Activated CD8-positive, alpha-beta memory T cell treated with anti-CD3 and anti-CD28 coated beads for 24 hours (primary cell): Measurements from ENCODE around the gene AKAP1.

Source experiments
- DNase-seq: peaks from one replicate; pipeline ENCODE4 v3.0.0-alpha.2; 2020

Gene AKAP1

DNA sequence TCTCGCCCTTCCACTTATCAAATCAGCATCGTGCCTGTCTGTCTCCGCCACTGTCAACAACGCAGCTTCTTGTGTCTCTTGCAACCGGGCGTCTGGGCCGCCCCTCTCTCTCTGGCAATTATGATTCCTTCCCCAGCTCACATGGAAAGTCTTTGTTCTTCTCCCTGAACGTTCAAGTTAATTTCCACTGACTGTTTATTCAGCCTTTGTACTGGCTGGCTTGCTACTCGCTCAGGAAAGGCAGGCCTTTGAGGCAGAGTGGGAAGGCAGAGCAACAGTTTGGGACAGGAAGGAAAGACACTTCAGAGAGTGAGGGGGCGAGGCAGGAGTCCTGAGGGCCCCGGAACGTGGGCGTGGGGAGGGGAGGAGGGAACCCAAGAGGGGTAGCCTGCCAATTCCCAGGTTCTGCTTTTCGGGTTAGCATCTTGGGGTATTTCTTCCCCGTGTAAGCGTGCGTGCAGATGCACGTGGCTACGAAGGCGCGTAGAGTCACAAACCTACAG lies 50.8 kb downstream of the AKAP1 start:
- DNase-seq: peak; percentile 61

DNA sequence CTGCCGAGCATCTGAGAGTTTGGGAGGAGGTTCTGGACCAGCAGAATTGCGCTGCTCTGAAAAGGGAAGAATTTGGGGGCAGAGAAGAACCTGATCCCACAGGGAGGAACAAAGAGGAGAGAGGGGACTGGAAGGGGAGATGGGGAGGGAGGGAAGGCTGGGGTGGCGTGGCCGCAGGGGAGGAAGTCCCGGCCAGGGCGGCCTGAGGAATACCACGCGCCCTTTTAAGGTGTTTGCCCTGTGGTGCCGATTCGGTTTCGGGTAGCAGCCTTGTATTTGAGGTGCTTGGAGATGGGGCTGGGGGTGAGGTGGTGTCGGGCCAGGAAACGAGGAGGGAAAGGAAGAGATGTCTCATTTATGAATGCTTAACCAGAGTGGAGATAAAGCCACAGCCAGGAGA lies 51.3 kb downstream of the AKAP1 start:
- DNase-seq: no peak

DNA sequence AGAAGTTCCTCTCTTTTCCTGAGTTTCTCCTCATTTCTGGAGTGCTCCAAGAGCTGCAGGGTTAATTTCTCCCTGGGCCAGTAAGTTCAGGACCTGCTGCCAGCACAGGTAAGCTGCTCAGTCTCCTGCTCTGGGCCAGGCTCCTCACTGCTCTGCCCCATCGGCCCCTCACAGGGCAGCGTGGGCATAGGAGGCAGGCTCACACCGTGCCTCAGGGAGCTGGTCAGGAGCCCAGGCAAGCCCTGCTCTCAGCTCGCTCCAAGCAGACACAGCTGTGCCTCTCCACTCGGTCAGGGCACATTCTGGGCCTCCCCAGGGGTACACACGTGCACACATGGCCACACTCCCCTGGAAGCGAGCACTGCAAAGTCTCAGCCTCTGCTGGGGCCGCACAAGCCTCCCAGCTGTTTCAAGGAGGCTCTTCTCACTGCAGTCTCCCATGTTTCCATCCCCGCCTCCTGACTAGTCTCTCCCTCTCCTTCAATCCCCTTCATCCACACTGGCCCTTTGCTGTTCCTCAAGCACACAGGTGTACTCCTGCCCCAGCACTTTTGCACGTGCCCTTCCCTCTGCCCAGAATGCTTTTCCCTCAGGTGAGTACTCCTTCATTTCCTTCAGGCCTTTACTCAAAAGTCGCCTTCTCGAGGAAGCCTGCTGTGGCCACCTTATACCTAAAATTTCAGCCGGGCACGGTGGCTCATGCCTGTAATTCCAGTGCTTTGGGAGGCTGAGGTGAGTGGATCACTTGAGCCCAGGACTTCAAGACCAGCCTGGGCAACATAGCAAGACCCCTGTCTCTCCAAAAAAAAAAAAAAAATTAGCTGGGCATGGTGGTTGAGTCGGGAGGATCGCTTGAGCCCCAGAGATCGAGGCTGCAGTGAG lies 53.2 kb downstream of the AKAP1 start:
- DNase-seq: no peak

DNA sequence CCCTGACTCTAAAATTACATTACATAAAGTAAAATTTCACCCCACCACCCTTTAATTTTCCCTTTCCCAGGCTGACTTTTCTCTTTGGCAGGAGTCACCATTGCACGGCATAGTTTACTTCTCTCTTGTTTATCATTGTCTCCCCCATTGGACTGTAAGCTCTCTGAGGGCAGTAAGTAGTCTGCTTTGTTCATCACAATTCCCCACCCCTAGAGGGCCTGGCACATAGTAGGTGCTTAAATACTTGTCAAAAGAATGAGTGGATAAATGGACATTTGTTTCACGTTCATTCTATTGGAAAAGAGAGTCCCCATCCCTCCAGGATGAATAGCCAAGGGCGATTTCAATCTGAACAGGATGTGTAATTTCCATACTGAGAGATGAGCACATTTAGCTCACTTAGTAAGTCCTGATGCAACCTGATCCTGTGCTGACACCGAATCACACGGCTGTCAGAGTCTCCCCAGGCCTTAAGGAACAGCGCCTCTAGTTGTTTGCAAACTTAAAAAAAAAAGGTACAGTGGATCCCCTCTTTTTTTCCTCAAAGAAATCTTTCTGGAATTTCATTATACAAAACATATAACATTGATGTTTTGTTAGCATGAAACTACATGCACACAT lies 54.0 kb downstream of the AKAP1 start:
- DNase-seq: no peak

DNA sequence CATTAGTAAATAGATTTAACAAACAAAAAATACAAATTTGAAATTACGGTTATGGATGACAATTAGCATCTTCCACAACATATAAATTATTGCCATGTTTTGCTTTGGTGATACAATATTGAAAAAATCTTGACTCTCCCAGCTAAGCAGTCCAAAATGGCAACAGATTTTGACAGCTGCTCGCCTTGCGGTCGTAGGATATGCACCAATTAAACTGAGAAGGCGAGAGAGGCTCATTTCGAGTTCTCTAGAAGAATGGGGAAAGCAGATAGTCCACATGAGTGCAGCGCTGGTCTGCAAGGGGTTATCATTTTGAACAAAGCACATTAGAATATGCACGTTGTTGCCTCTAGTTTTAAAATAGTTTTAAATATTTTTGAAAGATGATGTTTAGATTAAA lies 55.3 kb downstream of the AKAP1 start:
- DNase-seq: no peak

DNA sequence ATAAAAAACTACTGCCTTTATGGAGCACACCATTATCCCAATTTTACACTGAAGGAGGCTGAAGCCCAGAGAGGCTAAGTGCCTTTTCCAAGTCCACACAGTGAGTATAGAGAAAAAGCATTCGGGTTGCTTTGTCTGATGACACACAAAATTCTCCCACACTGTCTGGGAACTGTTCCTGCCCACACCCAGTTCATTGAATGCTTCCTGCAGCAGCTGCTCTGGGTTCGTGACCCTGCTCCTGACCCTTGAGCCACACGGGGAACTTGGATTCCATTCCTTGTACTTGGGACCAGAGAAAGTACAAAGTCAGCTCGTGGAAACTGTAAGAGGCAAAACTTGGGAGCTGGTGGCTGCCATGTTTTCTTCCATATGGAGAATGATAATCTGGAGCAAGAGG lies 57.9 kb downstream of the AKAP1 start:
- no peak for DNase-seq

DNA sequence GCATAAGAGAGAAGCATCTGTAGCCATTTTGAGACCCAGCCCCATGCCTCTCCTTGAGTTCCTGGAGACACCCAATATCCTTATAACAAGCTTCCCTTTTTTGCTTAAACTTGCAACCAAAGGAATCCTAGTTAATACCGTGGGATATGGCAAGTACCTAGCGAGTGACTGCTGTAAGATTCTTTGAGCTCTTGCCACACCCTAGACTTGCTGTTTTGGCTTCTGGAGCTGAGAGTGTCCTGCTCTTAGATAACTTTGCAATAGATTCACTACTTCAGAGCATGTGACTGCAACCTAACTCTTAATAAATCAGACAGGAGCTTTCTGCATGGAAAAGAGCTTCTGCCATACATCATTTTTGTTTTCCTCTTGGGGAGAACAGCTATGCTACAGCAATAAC lies 58.3 kb downstream of the AKAP1 start:
- DNase-seq: no peak

DNA sequence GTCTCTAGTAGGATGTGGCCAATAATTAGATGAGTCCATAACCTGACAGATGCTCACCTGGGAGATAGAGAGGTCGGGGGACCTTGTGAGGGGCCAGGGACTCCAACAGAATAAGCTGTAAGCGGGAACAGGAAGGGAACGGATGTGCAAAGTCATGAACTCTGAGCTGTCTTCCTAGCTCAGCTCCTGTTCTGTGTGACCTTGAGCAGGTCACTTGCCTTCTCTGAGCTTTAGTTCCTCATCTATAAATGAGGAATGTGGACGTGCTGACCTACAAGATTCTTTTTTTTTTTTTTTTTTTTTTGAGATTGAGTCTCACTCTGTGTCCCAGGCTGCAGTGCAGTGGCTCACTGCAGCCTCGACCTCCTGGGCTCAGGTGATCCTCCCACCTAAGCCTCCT lies 58.9 kb downstream of the AKAP1 start:
- DNase-seq: no peak

DNA sequence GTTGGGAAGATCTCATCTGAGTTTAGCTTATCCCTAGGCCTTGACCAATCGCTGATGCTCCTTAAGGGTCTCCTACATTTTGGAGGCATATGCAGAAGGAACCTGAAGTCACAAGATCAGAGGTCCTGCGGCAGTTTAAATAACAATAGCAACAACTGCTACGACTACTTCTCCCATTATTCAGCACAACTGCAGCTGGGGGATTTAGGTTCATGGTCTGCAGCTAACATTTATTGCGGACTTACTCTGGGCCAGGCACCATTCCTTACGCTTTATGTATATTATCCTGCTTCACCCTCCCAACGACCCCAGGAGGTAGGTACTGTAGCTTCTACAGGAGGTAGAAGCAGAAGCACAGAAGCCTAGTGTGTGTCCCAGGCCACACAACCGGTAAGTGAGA lies 59.5 kb downstream of the AKAP1 start:
- DNase-seq: no peak

DNA sequence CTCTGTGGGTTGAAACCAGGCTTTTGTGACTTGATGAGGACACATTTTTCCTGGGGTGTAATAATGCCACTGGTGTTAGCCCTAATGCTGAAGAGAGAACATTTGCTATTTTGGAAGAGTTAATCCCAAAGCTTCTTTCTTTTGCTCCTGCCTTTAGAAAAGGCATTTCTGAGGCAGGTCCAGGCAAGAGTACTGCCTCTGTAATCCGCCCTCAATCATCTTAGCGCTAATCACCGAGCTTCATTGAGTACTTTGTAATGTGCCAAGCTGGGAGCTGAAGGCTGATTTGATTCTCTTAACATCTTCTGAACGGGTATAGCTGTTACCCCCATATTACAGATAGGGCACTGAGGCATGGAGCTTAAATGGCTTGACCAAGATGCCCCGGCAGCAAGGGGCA lies 60.3 kb downstream of the AKAP1 start:
- DNase-seq: no peak

DNA sequence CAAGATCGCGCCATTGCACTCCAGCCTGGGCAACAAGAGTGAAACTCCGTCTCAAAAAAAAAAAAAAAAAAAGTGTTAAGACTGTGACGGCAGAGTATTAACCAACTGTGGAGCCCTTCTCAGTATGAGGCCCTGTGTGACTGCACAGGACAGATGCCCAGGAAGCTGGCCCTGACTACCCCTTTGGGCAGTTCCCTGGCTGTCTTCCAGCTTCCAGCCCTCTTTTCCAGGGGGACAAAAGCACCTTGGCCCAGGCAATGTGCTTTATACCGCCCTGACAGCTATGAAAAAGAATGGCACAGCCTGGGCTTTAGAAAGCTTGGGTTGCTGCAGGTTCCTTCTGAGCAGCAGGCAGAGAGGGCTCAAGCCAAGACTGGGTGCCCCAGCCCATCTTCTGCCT lies 61.2 kb downstream of the AKAP1 start:
- no peak for DNase-seq

DNA sequence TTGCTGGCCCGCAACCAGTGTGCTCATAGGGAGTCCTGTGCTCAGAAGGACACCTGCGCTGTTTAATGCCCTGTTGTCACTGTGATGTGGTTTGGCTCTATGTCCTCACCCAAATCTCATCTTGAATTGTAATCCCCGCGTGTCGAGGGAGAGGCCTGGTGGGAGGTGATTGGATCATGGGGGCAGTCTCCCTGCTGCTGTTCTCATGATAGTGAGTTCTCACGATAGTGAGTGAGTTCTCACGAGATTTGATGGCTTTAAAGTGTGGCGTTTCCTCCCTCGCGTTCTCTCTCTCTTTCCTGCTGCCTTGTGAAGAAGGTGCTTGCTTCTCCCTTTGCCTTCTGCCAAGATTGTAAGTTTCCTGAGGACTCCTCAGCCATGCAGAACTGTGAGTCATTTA lies 66.8 kb downstream of the AKAP1 start:
- no peak for DNase-seq

DNA sequence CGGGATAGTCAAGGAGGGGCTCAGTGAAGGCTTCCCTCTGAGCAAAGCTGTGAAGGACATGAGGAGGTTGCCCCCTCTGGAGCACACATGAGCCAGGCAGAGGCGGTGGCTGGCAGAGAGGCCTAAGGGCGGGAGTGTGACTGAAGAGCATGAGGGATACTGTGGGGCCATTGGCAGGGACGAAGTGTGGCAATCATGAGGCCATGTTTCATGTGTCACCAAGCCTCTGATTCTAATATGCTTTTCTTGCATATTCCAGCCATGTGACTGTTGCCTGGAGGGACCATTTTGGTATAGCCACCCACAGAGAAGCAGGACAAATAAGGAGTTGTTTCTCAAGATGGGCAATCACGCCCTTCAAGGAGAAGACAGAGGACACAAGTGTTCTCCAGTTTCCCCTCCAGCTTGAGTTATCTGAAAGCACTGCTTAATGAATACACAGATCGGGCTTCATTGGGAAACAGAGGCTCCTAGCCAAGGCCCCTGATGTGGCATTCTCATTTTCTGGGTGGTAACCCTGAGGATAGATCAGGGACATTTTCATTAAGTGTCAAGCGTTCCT lies 68.0 kb downstream of the AKAP1 start:
- no peak for DNase-seq

DNA sequence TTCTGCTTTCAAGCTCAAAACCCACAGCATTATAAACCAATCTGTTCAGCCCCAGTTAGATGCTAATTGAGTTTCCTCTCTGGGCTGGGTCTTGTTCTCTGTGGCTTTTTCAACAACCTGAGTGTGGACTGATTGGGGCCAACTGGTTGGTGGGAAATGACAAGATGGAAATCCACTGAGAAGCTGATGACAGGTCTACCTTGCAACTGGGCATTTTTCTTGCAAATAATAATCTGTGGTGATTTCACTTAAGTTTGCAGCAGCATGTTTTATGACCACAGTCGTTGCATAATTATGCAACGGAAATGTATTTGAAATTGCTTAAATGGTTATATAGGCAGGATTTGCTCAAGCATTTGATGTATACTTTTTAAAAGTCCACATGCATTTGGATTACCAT lies 69.9 kb downstream of the AKAP1 start:
- no peak for DNase-seq

DNA sequence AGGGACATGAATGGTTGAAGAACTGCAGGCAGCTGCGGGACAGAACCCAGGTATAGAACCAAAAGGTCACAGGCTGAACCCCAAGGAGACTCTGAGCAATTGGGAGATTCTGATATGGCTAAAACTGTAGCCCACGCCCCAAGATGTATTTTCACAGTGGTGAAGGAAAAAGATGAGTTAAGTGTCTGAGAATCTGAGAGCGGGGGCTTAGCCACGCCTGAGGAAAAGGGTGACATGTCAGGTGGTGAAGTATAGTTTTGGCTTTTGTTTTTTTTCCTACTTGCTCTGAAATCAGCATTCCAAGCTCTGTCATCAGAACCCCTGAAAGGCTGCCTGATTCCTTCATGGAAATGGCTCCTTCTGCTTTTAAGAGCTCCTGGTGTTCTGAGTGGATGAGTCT lies 73.3 kb downstream of the AKAP1 start:
- DNase-seq: no peak

DNA sequence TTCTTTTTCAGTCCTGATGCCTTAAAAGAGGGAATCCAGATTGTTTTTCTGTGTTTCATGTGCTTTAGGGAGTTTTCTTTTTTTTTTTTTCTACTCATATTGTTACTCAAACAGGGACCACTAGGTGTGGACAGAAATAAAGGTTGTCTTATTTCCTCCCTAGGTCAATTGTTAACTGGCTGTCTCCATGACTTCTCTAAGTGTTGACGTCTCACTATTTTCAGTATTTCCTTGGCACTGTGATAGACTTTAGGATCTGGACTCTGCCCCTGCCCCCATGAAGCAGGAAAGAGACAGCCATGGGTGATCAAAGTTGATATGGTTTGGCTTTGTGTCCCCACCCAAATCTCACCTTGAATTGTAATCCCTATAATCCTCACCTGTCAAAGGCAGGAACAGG lies 73.7 kb downstream of the AKAP1 start:
- DNase-seq: no peak

DNA sequence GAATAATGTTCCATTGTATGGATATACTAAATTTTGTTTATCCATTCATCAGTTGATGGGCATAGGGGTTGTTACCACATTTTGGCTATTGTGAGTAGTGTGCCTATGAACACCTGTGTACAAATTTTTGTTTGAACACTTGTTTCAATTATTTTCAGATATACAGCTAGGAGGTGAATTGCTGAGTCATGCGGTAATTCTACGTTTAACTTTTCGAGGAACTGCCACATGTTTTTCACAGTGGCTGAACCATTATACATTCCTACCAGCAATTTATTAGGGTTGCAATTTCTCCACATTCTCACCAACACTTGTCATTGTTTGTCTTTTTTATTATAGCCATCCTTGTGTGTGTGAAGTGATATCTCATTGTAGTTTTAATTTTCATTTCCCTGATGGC lies 75.6 kb downstream of the AKAP1 start:
- DNase-seq: no peak

DNA sequence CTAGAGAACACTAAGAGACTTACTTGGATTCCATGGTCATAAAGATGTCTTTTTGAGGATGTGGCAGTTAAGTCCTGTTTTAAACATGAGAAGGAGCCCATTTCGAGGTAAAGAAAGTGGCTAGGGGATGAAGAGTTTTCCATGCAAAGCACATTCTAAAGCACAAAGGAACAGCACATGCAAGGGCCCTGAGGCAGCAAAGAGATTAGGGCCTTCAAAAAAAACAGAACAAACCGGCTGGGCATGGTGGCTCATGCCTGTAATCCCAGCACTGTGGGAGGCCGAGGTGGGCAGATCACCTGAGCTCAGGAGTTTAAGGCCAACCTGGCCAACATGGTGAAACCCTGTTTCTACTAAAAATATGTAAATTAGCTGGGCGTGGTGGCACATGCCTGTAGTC lies 79.8 kb downstream of the AKAP1 start:
- DNase-seq: no peak

DNA sequence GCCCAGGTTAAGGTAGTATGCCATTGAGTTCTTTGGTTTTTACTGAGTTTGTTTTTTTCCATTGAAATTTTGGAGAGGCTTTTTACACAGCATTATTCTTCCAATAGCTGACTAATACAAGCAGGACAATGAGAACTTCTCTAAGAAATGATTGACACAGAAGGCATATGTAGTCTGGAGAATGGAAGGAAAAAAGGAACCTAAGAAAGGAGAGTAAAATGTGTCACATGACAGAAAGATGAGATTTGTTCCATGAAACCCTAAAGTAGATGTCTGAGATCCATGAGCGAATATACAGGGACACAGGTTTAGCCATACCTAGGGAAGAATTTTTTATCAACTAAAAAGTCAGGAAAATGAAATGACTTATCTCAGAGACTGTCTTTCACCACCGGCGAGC lies 80.7 kb downstream of the AKAP1 start:
- no peak for DNase-seq

DNA sequence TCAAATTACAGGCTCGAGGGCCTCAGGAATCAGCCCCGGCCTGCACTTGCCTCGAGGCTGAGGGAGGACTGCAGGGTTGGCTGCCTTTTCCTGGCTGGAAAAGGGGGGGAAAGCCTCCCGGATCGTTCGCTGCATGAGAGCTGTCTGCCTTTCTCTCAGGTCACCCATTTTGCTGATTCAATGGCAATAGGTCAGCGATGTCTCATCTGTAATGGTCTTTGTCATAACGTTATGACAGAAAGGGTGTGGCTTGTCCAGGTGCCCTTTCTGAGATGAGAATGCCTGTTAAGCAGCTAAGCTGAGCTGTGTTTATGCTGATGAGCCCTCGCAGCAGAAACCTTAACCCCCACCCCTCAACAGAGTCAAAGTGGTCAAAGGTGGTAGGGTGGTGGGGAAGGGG lies 81.8 kb downstream of the AKAP1 start:
- no peak for DNase-seq

DNA sequence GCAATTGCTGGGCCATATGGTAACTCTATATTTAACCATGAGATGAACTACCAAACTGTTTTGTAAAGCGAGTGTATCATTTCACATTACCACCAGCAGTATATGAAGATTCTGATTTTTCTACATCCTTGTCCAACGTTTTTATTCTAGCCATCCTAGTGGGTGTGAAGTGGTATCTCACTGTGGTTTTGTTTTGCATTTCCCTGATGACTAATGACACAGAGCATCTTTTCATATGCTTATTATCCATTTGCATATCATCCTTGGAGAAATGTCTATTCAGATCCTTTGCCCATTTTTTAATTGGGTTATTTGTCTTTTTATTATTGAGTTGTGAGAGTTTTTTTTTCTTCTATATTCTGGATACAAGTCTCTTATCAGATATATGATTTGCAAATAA lies 83.6 kb downstream of the AKAP1 start:
- no peak for DNase-seq

DNA sequence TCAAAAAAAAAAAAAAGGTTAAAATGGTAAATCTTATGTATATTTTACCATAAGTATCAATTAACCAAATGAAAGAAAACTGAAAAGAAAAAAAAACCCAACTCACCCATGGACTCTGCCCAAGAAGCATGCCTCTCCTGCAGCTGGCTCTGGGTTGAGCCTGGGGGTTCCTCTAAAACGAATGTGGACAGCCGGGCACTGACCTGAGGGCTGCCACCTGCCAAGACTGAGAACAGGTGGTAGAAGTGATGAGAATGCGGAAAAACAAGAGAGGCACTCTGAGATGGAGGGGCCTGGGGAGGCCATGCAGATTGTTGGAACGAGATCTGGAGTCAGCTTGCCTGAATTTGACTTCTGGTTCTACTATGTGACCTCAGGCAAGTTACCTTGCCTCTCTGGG lies 85.8 kb downstream of the AKAP1 start:
- DNase-seq: no peak
